Left kidney (tissue), 8 donors: ENCODE results near the gene C2CD4C. TPM values are rescaled to one million over a fixed set of nuclear protein-coding genes. Genes with fewer than 3 reads are reported as not detected.
"Not testable (repeated sequence)": the region's sequence is repeated elsewhere in the genome, so short reads cannot be mapped to it uniquely, and the experiment has no call there.

Source experiments
- DNase-seq: peaks from one replicate; pipeline ENCODE4 v3.0.0-alpha.2; 2013
- long read RNA-seq, 8 donors: transcript quantifications; one replicate each; lab custom pipeline, GENCODE V29; 2026
- polyA plus RNA-seq: library from polyadenylated mRNA; unstranded; fragments of 120-200 nt; gene quantifications from one replicate; pipeline ENCODE4 v1.2.1, GENCODE V29; 2013; ENCODE audit not compliant: insufficient read length

The C2CD4C gene, protein sequence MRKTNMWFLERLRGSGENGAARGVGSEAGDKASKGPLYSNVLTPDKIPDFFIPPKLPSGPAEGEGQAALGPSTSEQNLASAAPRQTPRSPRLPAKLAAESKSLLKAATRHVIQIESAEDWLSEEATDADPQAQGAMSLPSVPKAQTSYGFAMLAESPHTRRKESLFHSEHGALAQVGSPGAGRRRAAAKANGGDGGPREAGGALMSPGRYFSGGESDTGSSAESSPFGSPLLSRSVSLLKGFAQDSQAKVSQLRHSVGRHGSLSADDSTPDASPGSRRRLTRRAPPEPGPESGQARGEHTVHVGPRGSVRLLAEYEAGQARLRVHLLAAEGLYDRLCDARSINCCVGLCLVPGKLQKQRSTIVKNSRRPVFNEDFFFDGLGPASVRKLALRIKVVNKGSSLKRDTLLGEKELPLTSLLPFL
- 1.5 TPM for polyA plus RNA-seq
- long read RNA-seq, donor 1, partial matches to known transcripts = 0 of 2 reads
- long read RNA-seq, donor 1, other reads (novel, unspliced or antisense) = 0 of 2 reads
- long read RNA-seq, donor 2 = 0 reads
- long read RNA-seq, donor 3, partial matches to known transcripts = 0 of 2 reads
- long read RNA-seq, donor 3, other reads (novel, unspliced or antisense) = 0 of 2 reads
- long read RNA-seq, donor 4 = 0 reads
- long read RNA-seq, donor 5, partial matches to known transcripts = 0 of 3 reads
- long read RNA-seq, donor 5, other reads (novel, unspliced or antisense) = 0 of 3 reads
- long read RNA-seq, donor 6, partial matches to known transcripts = 0 of 1 reads
- long read RNA-seq, donor 6, other reads (novel, unspliced or antisense) = 0 of 1 reads
- long read RNA-seq, donor 7, partial matches to known transcripts = 0 of 3 reads
- long read RNA-seq, donor 7, other reads (novel, unspliced or antisense) = 0 of 3 reads
- long read RNA-seq, donor 8, partial matches to known transcripts = 0 of 1 reads
- long read RNA-seq, donor 8, other reads (novel, unspliced or antisense) = 0 of 1 reads

DNA sequence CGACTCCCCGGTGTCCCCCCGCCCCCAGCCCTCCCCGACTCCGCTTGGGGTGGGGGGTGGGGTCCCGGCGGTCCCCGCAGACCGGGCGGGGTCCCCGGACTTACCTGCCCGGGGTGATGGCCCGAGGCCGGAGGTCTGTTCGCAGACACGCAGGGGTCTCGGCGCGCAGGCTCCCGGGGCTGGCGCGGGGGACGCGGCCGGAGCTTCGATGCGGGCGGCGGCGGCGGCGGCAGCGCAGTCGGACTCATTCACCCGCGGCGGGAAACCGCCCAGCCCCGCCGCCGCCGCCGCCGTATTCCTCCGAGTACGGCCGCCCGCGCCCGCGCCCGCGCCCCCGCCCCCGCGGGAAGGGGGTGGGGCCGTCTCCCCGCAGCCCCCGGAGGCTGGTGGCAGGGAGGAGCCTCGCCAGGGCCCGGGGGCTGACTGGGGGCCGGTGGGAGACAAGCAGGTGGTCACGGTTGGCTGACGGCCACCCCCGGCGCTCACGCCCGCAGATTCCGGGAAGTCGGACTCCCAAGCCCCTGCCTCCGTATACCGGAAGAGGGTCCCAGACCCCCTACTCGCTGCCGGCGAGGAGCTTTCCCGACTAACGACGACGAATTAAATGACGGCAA is at the start of gene C2CD4C:
Gene C2CD4C (minus strand): TSS at position 246 of the 614 bp plus-strand sequence. CDS start 786 bp downstream, outside the sequence.
- no peak for DNase-seq

DNA sequence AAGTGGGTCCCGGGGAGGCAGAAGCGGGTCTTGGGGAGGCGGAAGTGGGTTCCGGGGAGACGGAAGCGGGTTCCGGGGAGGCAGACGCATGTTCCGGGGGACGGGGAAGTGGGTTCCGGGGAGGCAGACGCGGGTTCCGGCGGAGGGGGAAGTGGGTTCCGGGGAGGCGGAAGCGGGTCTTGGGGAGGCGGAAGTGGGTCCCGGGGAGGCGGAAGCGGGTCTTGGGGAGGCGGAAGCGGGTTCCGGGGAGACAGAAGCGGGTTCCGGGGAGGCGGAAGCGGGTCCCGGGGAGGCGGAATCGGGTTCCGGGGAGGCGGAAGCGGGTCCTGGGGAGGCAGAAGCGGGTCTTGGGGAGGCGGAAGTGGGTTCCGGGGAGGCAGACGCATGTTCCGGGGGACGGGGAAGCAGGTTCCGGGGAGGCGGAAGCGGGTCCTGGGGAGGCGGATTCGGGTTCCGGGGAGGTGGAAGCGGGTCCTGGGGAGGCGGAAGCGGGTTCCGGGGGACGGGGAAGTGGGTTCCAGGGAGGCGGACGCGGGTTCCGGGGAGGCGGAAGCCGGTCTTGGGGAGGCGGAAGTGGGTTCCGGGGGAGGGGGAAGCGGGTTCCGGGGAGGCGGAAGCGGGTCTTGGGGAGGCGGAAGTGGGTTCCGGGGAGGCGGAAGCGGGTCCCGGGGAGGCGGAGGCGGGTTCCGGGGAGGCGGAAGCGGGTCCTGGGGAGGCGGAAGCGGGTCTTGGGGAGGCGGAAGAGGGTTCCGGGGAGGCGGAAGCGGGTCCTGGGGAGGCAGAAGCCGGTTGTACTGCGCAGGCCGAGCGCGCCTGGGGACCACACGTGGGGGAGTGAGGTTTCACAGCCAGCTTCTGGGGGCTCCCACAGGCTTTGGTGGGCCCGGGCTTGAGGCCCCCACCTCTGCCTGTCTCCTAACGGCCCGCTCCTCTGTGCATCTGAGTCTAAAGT is 49.4 kb upstream of the C2CD4C start:
- DNase-seq = no peak

DNA sequence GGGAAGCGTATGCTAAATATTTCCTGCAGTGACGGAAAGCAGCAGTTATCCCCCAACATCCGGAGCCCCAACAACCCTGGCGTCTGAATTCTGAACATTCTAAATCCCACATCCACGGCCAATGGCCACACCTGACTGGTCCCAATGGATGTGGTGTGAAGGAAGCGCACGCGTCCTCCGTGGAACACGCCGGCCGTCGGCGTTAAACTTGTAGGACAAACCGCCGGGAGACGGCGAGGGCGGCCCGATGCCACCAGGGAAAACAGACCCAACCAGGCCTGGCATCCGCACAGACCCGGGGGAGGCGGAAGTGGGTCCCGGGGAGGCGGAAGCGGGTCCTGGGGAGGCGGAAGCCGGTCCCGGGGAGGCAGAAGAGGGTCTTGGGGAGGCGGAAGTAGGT is 48.7 kb upstream of the C2CD4C start:
- no peak for DNase-seq

DNA sequence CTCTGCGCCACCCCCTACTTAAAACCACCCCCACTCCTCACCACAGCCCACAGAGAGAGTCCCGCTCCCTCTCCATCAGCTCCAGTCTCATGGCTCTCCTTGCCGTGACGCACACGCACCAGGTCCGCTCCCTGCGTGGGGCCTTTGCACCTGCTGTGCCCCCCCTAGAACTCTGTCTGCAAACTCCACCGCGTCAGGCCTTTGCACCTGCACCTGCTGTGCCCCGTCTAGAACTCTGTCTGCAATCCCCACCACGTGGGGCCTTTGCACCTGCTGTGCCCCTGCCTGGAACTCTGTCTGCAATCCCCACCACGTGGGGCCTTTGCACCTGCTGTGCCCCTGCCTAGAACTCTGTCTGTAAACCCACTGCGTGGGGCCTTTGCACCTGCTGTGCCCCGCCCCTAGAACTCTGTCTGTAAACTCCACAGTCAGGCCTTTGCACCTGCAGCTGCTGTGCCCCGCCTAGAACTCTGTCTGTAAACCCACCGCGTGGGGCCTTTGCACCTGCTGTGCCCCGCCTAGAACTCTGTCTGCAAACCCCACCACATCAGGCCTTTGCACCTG is 47.7 kb upstream of the C2CD4C start:
- DNase-seq = no peak

DNA sequence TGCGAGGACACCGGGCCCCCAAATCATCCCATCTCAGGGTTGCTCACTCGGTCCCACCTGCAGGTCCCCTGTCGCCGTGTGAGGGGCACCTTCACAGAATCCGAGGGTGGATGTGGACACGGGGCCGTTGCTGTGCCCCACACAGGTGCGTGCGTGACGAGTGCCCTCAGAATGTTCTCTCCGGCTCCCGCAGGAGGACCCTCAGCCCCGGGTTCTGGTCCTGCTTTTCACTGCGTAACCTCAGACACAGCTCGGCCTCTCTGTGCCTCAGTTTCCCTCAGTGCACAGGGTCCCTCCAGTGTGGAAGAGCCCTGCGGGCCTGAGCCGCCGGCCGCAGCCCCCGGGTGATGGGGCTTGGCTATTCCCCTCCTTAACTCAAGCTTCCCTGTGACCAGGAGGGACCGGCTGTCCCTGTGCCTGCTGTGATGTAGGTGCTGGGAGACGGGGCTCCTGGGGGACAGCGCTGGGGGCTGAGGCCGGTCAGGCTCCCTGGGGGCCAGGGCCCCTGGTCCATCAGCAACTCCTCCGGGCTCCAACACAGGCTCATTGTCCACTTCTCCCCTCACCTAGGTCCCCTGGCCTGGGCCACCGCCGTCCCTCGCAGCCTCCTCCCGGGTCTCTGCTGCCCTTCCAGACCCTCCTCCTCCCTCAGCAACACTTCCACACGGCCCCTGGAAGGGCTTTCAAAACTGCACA is 47.1 kb upstream of the C2CD4C start:
- DNase-seq = no peak

DNA sequence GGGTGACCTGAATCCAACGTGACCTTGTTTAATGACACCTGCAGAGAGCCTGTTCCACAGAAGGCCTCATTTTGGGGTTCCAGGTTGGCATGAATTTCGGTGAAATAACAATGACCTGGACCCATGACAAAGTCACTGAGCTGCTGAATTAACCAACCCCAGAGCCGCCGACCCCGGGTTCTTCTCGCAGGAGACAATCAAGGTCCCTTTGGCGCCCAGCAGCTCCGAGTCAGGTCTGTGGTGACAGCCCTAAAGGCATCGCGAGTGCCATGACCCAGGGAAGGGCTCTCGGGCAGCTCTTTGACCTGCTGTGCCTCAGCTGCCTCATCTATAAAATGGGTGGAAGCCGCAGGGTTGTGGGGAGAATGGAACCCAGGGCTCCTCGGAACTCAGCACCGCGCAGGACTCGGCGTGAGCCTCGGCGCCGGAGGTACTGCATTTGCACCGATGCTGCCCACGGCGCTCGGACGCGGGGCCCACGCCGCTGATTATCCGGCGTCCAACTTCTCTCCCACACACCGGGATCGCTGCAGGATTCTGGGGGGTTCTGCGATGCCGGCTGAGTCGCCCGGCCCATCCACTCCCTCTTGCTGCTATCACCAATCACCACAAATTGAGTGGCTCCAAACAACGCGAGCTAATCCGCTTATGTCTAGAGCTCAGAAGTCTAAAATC is 46.2 kb upstream of the C2CD4C start:
- no peak for DNase-seq

DNA sequence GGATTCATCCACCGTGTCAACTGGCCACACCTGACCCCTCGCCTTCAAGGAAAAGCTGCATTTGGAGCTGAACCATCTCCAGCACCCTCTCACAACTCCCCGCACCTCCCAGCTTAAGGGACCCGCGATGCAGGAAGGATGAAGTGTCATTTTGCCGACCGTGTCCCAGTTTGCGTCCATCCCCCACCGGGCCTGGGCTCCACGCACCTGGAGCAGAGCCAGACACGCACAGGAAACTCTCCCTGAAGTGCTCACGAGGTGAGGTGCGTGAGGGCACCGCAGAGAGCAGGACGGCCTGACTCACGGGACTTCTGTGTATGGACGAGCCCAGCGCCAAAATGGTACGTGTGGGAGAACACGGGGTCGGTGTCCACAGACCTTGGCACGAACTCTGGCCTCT is 44.7 kb upstream of the C2CD4C start:
- DNase-seq = no peak

DNA sequence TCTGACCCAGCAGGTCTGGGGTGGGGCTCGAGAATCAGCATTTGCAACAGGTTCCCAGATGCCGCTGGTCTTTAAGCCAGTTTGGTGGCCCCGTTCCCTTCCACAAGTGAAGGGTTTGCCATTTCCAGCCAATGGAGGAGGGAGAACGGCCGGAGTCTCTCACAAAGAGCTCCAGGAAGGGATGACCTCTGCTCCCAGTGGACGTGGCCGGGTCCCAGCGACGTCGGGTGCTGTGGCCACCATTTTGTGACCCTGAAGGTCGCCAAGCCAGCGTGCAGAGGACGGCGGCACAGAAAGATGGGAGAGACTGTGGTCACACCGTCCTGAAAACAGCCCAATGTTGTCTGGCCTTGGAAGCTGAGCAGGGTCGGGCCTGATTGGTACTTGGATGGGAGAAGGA is 43.9 kb upstream of the C2CD4C start:
- no peak for DNase-seq

DNA sequence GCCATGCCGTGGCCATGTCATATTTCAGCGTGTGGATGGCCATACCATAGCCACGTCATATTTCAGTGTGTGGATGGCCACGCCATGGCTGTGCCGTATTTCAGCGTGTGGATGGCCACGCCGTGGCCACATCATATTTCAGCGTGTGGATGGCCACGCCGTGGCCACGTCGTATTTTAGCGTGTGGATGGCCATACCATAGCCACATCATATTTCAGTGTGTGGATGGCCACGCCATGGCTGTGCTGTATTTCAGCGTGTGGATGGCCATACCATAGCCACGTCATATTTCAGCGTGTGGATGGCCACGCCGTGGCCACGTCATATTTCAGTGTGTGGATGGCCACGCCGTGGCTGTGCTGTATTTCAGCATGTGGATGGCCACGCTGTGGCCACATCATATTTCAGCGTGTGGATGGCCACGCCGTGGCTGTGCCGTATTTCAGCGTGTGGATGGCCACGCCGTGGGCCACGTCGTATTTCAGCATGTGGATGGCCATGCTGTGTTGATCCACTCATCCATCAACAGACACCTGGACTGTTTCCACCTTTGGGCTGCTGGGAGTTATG is 42.0 kb upstream of the C2CD4C start:
- not testable (repeated sequence) for DNase-seq

DNA sequence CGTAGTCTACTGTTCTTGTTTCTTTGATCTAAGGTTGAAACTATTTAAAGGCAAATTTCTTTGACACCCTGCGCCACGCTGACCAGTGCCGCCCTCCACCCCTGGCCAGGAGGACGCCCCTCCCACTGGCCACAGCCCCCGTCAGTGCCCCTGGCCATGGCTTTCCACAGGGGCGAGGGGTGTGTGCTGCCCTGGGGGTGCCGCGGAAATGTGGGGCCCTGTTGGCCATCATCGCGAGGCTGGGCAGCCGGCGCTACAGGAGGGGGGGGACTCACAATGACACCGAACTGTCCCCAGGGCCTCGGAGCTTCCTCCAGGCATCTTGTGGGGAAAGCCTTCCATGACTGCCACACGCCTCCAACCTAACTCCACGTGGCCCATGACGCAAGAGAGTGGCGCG is 41.0 kb upstream of the C2CD4C start:
- DNase-seq = no peak

DNA sequence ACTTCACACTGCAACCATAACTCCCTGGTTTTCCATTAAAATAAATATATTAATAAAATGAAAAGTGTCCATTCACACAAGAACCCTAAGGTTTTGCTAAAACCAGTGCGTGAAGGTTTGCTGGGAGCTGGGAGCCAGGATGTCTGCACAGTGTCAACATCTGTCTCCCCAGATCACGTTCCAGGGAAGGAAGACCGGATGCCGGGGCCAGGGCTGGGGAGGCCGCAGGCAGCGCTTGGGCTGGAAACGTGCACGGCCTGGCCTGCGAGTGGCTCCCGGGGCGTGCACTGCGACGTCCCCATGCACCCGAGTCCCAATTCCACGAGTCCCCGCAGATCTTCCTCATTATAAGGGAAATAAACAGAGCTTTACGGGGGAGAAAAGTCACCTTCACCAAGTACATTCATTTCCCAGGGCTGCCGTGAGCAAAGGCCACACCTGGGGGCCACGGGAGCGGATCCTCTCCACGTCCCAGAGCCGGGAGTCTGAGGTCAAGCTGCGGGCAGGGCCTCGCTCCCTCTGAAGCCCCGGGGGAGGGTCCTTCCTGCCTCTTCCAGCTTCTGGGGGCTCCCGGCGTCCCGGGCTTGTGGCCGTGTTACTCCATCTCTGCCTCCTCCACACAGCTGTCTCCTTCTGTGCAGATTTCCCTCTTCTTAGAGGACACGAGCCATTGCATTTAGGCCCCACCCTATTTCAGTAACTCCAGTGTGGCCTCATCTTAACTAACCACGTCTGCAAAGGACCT is 39.0 kb upstream of the C2CD4C start:
- no peak for DNase-seq

DNA sequence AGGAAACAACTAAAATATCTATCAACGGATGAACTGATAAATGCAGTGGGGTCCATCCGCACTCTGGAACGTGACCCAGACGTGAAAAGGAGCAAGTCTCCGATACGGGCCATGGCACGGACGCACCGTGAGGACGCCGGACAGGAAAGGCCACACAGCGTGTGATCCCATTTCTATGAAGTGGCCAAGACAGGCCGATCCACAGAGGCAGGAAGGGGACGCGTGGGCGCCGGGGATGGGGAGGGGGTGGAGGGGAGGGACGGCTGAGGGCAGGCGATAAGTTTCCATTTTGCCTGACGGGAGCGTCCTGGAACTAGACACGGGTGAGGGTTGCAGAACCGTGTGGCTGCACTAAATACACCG is 38.1 kb upstream of the C2CD4C start:
- no peak for DNase-seq

DNA sequence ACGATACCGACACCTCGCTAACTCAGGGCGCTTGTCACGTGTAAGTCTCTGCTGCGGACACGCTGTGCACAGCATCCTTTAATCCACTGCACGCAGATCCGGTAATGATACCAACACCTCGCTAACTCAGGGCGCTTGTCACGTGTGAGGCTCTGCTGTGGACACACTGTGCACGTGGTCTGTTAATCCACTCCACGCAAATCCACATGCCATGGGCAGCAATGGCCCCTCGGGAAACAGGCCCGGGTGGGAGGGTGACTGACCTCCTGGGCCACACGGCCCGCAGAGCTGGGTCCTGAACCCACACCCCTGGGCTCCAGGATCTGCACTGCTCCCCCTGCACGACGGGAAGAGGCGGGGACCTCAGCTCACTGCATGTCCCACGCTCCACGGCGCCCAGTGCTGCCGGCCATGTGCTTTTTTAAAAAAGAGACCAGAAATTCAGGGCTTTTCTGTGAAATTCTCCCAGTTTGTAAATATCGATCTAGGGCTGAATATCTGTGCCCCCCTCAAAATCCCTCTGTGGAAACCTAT is 35.8 kb upstream of the C2CD4C start:
- DNase-seq = no peak

DNA sequence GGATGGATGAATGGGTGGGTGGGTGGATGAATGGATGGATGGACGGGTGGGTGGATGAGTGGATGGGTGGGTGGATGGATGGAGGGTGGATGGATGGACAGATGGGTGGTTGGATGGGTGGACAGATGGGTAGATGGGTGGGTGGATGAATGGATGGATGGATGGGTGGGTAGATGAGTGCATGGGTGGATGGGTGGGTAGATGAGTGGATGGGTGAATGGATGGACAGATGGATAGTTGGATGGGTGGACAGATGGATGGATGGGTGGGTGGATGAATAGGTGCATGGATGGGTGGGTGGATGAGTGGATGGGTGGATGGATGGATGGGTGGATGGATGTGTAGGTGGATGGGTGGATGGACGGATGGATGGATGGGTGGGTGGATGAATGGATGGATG is 34.1 kb upstream of the C2CD4C start:
- no peak for DNase-seq

DNA sequence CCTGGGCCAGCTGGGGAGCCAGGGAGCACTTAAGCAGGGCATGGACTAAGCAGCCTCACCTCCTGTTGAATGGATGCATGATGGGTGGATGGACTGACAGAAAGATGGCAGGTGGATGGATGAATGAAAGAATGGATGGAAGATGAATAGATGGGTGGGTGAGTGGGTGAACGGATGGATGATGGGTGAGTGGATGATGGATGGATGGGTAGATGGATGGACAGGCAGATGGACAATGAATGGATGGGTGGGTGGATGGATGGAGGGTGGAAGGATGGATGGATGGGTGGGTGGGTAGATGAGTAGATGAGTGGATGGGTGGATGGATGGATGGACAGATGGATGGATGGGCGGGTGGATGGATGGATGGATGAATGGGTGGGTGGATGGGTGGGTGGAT is 33.1 kb upstream of the C2CD4C start:
- no peak for DNase-seq

DNA sequence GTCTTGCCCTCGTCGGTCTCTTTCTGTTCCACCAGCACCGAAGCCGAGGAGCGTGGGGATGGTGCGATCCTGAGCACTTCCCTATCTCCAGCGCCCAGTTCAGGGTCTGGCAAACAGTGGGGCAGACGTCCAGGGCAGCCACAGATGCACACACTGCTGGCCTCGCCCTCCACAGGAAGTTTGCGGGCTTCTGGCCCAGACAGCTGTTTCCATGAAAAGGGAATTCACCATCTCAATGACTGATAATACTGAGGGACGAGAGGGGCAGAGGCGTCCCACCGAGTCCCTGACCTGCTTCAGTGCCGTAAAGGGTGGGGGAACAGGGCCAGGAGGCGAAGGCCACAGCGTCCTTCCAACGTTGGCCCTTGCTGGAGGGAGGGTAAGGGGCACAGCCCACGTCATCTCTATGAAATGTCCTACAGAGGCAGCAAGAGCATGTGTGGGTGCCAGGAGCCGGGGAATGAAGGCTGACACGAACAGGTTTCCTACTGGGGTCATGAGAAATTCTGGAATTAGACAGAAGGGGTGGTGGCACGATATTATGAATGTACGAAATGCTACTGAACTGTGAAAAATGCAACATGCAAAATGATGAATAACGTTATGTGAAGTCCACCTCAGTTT is 32.4 kb upstream of the C2CD4C start:
- no peak for DNase-seq

DNA sequence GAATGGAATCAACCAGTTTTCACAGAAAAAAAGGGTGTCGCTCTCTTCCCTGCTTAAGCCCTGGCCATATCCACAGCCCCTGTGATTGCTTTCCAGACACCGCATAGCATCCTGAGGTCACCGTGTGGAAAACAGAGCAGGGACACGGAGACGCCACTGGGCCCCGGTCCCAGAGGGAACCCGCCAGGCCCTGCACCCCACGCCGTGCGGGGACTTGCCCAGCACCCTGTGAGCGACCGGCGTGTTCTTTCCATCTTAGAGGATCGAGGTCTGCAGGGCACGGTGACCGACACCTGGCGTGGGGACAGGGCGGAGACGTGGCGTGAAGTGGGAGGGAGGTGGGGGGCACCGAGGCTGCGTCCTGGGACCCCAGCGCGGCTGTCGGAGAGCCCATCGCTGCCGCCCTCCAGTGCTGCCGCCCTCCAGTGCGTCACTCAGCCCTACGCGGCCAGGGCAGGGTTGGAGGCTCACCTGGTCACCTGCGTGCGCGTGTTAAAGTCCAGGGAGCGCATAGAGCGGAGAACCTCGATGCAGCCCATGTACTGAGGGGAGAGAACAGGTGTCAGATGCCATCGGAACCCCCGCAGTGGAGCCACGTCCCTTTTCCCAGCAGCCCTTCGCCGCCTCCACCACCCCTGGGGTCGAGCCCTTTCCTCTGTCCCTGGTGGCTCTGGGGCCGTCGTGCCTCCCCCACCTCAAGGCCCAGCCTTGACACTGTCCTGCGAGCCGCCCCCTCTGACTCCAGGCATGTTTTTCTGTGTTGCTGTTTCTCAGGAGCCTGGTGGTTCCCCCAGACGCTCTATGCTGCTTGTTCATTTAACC is 31.7 kb upstream of the C2CD4C start:
- DNase-seq = no peak
